Hippocampal formation (tissue), 2 donors: ENCODE results near the gene ALB.

Experiments
- DNase-seq, 2 donors: peaks; one replicate each; lab custom pipeline; 2025; lab: John Stamatoyannopoulos, UW

The ALB gene

GRCh38 chr4:73451981-73452747 is 48.1 kb downstream of the ALB start:
- DNase-seq: no peak

GRCh38 chr4:73452953-73453700 is 49.0 kb downstream of the ALB start:
- no peak for DNase-seq

GRCh38 chr4:73453701-73454005 is 49.6 kb downstream of the ALB start:
- no peak for DNase-seq

- no peak for DNase-seq
Measured at GRCh38 chr4:73454920-73455319, 50.8 kb downstream of the ALB start.

GRCh38 chr4:73456177-73457022 is 52.3 kb downstream of the ALB start:
- DNase-seq: no peak

GRCh38 chr4:73458184-73459047 is 54.3 kb downstream of the ALB start:
- no peak for DNase-seq

GRCh38 chr4:73459048-73459421 is 54.9 kb downstream of the ALB start:
- DNase-seq: no peak

- DNase-seq: no peak
Measured at GRCh38 chr4:73460913-73461522, 56.9 kb downstream of the ALB start.

- no peak for DNase-seq
Measured at GRCh38 chr4:73468170-73468569, 64.1 kb downstream of the ALB start.

GRCh38 chr4:73470728-73471127 is 66.6 kb downstream of the ALB start:
- DNase-seq: no peak
